Medulla oblongata (tissue), 1 donor: Measurements from ENCODE around the gene CECR2.

Experiments used
- DNase-seq: peaks from one replicate; pipeline ENCODE4 v3.0.0-alpha.2; 2015; ENCODE audit errors: extremely low spot score

CECR2 gene

GRCh38 chr22:17569971-17570511, 200.8 kb downstream of the CECR2 start:
- peak; percentile 79 for DNase-seq

GRCh38 chr22:17570851-17571631, 201.8 kb downstream of the CECR2 start:
- DNase-seq = peak; percentile 92

- DNase-seq = no peak
Observed at GRCh38 chr22:17575151-17575550, 205.9 kb downstream of the CECR2 start.

- peak; percentile 76 for DNase-seq
Observed at GRCh38 chr22:17575681-17576080, 206.4 kb downstream of the CECR2 start.

- DNase-seq = no peak
Observed at GRCh38 chr22:17576470-17576869, 207.2 kb downstream of the CECR2 start.

- DNase-seq = peak; percentile 91
Observed at GRCh38 chr22:17578136-17578754, 209.0 kb downstream of the CECR2 start.

- no peak for DNase-seq
Observed at GRCh38 chr22:17579535-17579981, 210.3 kb downstream of the CECR2 start.

- no peak for DNase-seq
Observed at GRCh38 chr22:17580441-17581031, 211.3 kb downstream of the CECR2 start.

- no peak for DNase-seq
Observed at GRCh38 chr22:17581056-17581455, 211.8 kb downstream of the CECR2 start.

GRCh38 chr22:17581631-17582030, 212.4 kb downstream of the CECR2 start:
- DNase-seq = no peak

GRCh38 chr22:17583151-17583550, 213.9 kb downstream of the CECR2 start:
- DNase-seq = no peak

GRCh38 chr22:17586831-17587440, 217.7 kb downstream of the CECR2 start:
- no peak for DNase-seq

GRCh38 chr22:17587629-17588028, 218.4 kb downstream of the CECR2 start:
- DNase-seq = no peak

GRCh38 chr22:17588606-17589005, 219.3 kb downstream of the CECR2 start:
- DNase-seq = no peak

GRCh38 chr22:17589810-17590375, 220.6 kb downstream of the CECR2 start:
- no peak for DNase-seq

GRCh38 chr22:17590586-17590985, 221.3 kb downstream of the CECR2 start:
- DNase-seq = no peak

GRCh38 chr22:17592201-17592600, 222.9 kb downstream of the CECR2 start:
- no peak for DNase-seq

GRCh38 chr22:17596226-17596625, 227.0 kb downstream of the CECR2 start:
- DNase-seq = no peak

- no peak for DNase-seq
Observed at GRCh38 chr22:17597217-17597616, 228.0 kb downstream of the CECR2 start.

GRCh38 chr22:17598318-17598717, 229.1 kb downstream of the CECR2 start:
- no peak for DNase-seq

GRCh38 chr22:17601031-17601430, 231.8 kb downstream of the CECR2 start:
- DNase-seq = no peak

- no peak for DNase-seq
Observed at GRCh38 chr22:17603668-17604067, 234.4 kb downstream of the CECR2 start.
